PC-3 (cell line): ENCODE measurements around the gene SUMO2.
"Not testable (repeated sequence)": the region's sequence is repeated elsewhere in the genome, so short reads cannot be mapped to it uniquely, and the experiment has no call there.

Experiments
- CTCF ChIP-seq: fragments of 300-600 bp; sonication (generic); conservative IDR thresholded peaks from 2 replicates; pipeline ENCODE4 v1.5.1; 2017; ENCODE audit warnings: antibody characterized with exemption, low read depth, mild to moderate bottlenecking, low read length
- EZH2 ChIP-seq: fragments of 300-600 bp; sonication (generic); IDR thresholded peaks from one replicate; pipeline ENCODE4 v1.6.1; 2017; ENCODE audit warnings: antibody characterized with exemption, mild to moderate bottlenecking, low read length; ENCODE audit not compliant: unreplicated experiment
- EZH2phosphoT487 ChIP-seq: fragments of 300-600 bp; sonication (generic); IDR thresholded peaks from 2 replicates; pipeline ENCODE4 v1.6.1; 2018; ENCODE audit warnings: mild to moderate bottlenecking, antibody characterized with exemption, low read length, borderline replicate concordance

- not testable (repeated sequence) for TF ChIP-seq CTCF, EZH2, EZH2phosphoT487
These were observed 45.0 kb downstream of the SUMO2 start for GRCh38 chr17:75137762-75138161.
